ENCODE results near the gene ACP4.

The ACP4 gene

DNA sequence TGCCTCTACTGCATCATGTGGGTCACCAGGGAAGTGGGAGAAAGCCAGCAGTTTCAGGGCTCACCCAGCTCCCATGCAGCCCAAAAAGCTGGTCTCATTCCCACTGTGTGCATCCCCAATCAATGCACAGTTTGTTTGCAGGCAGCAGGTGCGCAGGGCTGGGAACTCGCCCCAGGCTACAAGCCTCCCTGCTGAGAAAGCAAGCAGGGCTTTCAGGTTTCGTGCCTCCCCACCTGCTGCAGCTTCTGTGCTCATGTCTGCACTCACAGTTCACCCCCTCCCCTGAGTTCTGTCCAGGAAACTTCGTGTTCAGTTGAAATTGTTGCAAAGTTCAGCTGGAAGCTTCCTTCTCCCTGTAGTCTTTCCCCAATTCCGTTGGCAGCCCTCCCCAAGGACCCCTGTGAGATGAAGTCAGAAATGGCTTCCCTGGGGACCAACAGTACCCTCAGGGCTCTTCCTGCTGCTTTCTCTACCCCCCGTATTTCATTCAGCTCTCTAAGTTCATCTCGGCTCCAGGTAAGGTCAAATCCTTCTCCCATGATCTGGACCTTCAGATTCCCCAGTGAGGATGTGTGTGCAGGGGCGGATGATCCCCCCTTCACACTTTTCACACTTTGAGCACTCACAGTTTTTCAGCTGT, 54.2 kb downstream of the ACP4 start:
- no peak for DNase-seq (ENCODE audit: low read depth in 3 of 3)
